HepG2 (cell line): Measurements from ENCODE around the gene PAX7.

ENCODE experiments used
- GTF2F1 ChIP-seq: fragments of 150-350 bp; IDR thresholded peaks from 2 replicates; pipeline ENCODE4 v1.6.1; 2014; ENCODE audit warnings: low read length
- JUNB ChIP-seq: sonication (generic); formaldehyde crosslinking; IDR thresholded peaks from 2 replicates; pipeline ENCODE4 v1.8.0; 2022; ENCODE audit warnings: missing genetic modification reagents, mild to moderate bottlenecking, borderline replicate concordance
- MAX ChIP-seq: IDR thresholded peaks from 2 replicates; pipeline ENCODE4 v1.6.1; 2012; ENCODE audit warnings: inconsistent platforms
- PHB2 ChIP-seq: fragments of 450-650 bp; IDR thresholded peaks from 2 replicates; pipeline ENCODE4 v1.6.1; 2018; ENCODE audit not compliant: partially characterized antibody
- POLR2AphosphoS5 ChIP-seq: IDR thresholded peaks from 2 replicates; pipeline ENCODE4 v1.6.1; 2012; ENCODE audit warnings: low read depth, low read length
- RBM39 ChIP-seq: fragments of 200-400 bp; formaldehyde crosslinking; IDR thresholded peaks from one replicate; pipeline ENCODE4 v1.6.1; 2018; ENCODE audit warnings: antibody characterized with exemption, mild to moderate bottlenecking, low read depth, low read length; ENCODE audit not compliant: poor library complexity, severe bottlenecking
- RFX5 ChIP-seq: IDR thresholded peaks from 2 replicates; pipeline ENCODE4 v1.6.1; 2011; ENCODE audit warnings: low read depth, low read length, improper control_type of control experiment
- SOX6 ChIP-seq, 2 experiments: fragments of 450-650 bp in 1 of 2; sonication (generic) in 1 of 2; formaldehyde crosslinking in 1 of 2; IDR thresholded peaks; 2 replicates each; pipeline versions ENCODE4 v1.4.0 to v1.6.1; 2017 to 2020; ENCODE audit warnings: antibody characterized with exemption in 1 of 2, mild to moderate bottlenecking in 1 of 2, missing genetic modification reagents in 1 of 2
- THRA ChIP-seq: sonication (generic); formaldehyde crosslinking; IDR thresholded peaks from 2 replicates; pipeline ENCODE4 v1.4.0; 2020; ENCODE audit warnings: missing genetic modification reagents, borderline replicate concordance
- TF ChIP-seq, protein P1 (sequence below): sonication (generic); formaldehyde crosslinking; IDR thresholded peaks from 2 replicates; pipeline ENCODE4 v1.4.0; 2020; ENCODE audit warnings: missing genetic modification reagents, borderline replicate concordance

DNA sequence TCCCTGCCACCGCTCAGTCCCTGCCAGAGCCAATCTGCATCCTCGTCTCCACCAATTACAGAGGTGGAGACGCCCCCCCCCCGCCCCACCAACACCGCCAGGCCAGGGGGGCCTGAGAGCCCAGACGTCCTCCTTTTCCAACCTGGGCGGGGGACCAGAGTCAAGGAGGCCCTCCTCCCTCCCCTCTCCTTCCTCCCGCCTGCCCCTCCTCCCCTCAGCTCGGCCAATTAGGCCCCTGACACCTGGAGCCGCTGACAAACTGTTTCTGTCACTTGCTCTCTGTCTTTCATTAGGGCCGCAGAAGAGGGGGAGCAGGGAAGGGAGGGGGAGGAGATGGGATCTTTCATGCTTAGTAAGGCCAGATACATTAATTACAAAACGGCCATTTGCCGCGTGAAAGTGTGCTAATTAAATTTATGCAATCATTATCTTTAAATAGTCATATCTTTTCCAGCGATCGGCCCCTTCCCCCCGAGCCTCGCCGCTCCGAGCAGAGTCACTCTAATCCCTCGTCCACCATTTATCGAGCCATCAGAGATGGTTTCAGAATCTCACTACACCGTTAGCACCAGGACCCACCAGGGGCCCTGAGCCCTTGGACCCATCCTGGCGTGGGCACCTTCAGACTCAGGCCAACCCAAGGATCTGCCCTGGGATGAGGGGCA lies 94.7 kb downstream of the PAX7 start:
- TF ChIP-seq POLR2AphosphoS5: no peak
- TF ChIP-seq RFX5: no peak
- TF ChIP-seq THRA: no peak
- TF ChIP-seq SOX6 (IDR thresholded peaks at IDR 0.05): no peak
- no peak for TF ChIP-seq SOX6 (CRISPR knock-in tag; IDR thresholded peaks at IDR 0.05)
- no peak for TF ChIP-seq JUNB (CRISPR knock-in tag)
- TF ChIP-seq PHB2: no peak
- no peak for TF ChIP-seq RBM39
- TF ChIP-seq, protein P1, sequence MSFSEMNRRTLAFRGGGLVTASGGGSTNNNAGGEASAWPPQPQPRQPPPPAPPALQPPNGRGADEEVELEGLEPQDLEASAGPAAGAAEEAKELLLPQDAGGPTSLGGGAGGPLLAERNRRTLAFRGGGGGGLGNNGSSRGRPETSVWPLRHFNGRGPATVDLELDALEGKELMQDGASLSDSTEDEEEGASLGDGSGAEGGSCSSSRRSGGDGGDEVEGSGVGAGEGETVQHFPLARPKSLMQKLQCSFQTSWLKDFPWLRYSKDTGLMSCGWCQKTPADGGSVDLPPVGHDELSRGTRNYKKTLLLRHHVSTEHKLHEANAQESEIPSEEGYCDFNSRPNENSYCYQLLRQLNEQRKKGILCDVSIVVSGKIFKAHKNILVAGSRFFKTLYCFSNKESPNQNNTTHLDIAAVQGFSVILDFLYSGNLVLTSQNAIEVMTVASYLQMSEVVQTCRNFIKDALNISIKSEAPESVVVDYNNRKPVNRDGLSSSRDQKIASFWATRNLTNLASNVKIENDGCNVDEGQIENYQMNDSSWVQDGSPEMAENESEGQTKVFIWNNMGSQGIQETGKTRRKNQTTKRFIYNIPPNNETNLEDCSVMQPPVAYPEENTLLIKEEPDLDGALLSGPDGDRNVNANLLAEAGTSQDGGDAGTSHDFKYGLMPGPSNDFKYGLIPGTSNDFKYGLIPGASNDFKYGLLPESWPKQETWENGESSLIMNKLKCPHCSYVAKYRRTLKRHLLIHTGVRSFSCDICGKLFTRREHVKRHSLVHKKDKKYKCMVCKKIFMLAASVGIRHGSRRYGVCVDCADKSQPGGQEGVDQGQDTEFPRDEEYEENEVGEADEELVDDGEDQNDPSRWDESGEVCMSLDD (CRISPR knock-in tag): no peak
- TF ChIP-seq MAX: no peak
- no peak for TF ChIP-seq GTF2F1
